GM21526 (cell line): Measurements from ENCODE around the gene ARAP1.

Experiments used
- ATAC-seq: cut with Tn5 transposase; IDR thresholded peaks from one replicate; pipeline ENCODE4 v1.9.1; 2021; ENCODE audit warnings: moderate library complexity; ENCODE audit not compliant: unreplicated experiment, low FRiP score

Gene ARAP1

DNA sequence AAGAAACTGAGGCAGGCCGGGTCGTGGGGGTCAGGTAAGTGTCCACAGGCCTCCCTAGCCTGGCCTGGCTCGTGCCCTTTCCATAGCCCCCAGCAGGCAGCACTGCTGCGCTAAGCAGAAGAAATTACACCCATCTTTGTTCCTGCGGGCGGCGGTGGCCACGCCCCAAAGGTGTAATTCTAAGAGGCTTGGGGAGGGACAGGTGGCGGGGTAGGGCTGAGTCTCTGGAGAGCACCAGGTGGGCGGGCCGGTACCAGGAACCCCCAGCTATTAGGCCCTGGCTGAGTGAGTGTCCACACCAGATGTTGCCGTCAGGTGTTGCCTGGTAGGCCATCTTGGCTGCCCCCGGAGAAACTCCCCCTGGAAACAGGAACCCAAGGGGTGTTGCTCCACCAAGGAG is 12.3 kb upstream of the ARAP1 start:
- ATAC-seq: no peak

DNA sequence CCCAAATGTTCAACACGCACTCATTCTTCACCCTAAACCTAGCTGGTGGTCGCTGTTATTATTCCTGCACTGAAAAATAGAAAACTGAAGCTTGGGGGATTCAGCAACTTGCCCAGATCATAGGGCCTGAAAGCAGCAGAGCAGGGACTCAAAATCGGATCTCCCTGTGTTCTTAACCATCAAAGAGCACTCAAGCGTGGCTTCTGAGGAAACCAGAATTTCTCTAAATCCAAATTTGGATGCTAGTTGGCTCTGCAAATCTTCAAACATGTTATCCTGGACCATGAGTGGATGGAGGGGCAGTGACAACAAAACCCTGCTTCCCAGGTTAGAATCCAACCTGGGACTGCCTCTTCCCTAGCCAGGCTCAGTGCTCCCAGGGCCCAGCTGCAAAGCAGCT is 11.6 kb upstream of the ARAP1 start:
- ATAC-seq: no peak

DNA sequence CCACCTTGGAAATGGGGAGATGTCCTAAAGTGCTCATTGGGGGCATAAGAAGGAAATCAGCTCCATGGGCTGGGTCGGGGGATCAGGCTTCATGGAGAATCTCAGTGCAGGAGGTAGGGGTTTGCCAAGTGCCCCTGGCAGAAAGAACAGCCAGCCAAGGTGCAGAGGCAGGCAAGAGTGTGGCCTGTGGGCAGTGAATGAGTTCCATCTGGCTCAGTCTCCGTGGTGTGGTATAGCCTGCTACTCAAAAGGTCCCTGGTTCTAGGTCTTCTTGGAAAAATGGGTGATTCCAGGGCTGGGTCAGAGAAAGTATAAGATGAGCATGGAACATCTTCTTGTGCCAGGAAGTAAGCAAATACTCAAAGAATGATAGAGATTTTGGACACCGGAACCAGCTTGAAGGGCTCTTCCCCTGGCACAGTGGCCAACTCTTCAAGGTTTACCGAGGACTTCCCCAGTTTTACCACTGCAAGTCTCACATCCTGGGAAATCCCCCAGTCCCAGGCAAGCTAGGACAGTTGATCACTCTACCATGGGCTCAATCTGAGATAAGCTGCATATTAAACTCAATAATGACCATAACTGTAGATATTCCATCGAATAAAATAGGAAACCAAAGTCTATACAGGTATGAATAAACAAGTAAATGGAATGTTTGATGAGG is 10.6 kb upstream of the ARAP1 start:
- ATAC-seq: no peak

DNA sequence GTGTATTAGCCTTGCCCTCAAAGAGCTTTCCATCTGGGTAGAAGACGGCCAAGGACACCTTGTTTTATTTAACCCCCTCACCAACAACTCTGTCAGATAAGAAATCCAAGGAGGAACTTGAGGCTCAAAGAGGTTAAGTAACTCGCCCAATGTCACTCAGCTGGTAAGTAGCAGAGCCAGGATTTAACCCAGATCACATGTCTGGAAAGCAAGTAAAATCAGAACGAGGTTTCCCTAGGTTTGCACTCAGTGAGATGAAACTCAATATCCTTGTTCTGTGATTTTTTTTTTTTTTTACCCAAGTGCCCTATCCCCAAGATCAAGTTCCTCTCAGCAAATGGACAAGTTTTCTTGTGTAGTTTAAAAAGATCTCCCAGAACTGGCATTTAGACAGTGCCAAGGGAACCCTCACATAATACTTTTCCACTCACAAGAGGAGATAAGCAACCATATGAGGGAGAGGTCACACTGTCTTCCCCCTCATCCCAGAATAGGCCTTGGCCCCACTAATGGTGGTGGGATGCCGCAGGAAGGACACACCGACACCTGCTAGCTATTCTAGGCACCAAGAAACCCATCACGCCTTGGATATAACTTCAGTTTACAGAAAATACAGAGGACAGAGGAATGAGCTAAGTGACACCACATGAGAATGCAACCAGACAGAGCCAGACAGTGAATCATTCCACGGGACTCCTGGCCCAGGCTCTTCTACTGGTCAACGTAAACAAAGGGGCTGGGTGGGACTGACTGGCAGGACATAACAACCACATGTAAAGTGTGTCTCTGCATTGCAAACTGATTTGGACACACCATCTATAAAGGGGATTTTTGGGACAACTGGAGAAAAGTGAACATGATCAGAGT is 8.6 kb upstream of the ARAP1 start:
- ATAC-seq: no peak

DNA sequence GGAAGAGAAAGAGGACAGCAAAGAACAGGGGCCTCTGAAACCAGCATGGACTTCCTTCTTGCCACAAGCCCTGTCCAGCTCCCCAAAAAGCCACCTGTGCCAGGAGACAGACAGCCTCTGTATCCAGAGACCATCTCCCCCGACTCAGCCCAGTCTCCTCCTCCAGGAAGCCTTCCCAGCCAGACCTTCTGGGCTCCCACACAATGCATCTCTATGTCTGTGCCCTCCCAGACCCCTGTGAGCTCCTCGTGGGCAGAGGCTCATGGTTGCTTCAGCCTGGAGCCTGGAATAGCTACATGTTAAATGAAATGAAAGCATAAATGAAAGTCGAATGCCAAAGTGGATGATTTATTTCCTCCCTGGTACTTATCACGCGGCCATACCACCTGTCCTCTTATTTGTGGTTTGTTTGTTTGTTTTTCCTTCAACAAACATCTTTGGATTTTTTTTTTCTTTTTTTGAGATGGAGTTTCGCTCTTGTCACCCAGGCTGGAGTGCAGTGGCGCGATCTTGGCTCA is 7.3 kb upstream of the ARAP1 start:
- ATAC-seq: no peak

DNA sequence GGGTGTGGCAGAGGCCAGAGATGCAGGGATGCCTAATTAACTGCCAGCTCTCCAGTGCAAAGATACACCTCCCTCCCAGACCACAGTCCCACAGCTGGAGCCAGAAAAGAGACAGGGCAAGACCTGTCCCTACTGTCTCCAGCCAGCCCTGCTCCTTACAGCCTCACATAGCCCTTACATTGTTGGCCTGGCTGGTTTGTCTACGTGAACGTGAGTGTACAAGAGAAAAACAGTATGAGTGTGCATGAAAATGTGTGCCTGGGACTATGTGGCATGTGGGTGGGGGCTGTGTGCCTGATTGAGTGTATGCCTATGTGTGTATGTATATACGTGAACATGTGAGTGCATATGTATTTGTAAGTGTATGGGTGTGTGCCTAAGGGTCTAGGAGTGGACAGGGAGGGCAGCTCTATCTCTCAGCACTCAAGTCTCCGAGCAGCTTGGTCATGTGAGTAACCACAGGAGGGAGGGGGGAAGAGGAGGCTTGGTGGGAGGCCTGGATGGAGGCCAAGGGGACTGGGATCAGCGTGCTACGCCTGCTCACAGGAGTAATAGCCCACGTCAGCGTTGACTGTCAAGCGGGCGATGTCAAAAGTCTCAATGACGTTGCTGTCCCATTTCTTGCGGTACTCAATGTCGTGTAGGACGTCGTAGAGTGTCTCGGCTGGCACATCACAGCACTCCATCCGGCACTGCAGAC is 6.6 kb upstream of the ARAP1 start:
- no peak for ATAC-seq

DNA sequence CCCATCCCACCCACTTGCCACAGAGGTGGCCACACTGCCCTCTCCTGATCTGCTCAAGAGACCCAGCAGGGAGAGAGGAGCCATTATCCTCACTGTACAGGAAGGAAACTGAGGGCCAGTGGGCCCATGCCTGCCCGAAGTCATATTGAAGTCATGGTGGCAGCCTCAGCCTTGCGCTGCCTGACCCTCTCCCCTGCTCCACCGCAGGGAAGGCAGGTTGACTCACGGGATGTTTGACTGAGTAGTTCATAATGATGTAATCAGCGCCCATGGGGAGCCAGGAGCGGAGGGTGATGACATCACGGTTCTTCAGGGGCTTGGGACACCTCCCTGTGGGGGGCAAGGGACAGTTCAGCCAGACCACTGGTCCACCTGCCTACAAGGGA is 6.1 kb upstream of the ARAP1 start:
- ATAC-seq: no peak

DNA sequence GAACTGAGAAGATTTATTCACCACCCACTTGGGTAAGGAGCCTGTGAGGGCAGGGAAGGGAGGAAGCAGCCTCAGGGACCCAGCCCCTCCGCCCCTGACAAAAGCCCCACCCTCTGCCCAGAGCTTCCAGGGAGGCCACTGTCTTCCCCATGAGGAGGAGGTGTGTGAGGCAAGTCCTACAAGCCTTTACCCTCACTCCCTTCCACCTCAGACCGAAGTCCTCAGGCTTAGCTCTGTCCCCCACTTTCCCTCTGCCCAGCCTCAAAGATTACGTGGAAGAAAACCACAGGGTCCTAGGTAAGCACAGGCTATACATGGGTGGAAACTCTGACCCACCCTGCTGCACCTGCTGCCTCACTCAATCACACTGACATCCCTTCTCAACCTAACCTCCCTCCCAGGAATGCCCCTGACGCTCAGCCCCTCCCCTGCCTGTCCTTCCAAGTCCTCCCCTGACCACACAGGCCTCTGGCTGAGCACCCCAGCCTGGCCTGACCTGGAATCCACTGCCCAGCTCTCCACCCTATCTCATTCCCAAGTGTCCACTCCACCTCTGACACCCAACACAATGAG is 3.6 kb upstream of the ARAP1 start:
- ATAC-seq: no peak

DNA sequence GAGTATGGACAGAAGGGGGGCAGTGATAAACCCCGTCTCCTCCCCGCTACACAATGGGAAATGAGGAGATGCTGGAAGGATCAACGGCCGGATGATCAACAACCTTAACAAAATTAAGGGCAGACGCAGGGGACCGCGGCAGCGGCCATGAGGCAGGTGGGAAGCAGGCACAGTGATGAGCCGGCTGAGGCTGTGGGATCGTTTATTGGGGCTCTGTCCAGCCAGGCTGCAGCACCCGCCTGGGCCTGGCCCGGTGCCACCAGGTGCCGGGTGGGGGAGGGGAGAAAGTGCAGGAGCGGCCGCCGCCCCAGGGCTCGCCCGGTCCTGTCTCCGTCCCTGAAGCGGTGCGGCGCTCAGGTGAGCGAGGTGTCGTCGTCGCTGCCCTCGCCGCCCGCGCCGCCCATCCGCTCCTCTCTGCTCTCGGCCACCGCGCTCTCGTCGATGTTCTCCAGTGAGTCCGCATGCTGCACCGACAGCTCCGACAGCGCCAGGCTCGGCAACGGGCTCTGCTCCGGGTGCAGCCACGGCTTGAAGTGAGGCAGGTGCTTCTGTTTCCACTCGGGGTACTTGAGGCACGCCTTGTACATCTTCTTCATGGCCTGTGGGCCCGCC is 2.4 kb upstream of the ARAP1 start:
- ATAC-seq: no peak

DNA sequence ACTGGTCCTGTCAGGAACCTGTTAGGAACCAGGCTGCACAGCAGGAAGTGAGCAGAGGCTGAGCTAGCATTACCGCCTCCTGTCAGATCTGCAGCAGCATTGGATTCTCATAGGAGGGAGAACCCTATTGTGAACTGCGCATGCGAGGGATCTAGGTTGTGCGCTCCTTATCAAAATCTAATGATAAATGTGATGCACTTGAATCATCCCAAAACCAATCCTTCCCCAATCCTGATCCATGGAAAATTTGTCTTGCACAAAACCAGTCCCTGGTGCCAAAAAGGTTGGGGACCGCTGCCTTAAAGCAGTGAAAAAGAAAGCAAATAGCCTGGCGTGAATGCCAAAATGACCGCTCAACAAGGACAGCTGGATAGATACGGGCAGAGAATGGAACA is 1.9 kb upstream of the ARAP1 start:
- ATAC-seq: no peak

DNA sequence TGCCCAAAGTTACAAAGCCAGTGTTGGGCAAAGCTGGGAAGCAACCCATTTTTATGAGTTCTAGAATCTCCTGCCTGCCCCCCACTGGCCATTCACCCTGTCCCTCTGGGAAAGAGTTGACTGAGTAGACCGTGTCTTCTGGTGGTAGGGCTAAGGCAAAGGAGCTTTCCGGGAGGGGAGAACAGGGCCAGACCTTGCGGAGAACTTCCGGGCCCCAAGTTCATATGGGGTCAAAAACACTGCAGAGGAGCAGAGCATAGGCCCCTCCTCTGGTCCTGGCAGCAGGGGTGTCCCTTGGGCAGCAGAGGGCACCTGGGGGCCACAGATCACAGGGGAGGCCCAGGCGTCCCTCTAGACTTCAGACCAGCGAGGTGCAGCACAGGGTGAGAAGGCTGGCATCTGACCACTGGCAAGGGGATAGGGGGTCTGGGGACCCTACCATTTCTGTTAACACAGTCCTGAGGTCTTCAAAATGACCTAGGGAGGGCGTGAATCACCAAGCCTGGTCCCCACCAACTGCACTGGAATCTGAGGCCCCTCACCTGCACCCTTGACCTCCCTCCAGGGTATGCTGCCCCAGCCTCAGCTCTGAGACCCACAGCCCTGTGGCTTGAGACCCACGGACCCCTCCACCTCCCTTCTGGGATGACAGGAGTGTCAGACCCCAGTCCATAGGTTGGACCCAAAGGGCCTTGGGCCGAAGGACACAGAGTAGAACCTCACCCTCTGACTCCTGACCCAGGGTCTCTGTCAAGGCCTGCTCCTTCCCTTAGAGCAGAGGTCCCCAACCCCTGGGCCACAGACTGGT is 1.3 kb upstream of the ARAP1 start:
- no peak for ATAC-seq

DNA sequence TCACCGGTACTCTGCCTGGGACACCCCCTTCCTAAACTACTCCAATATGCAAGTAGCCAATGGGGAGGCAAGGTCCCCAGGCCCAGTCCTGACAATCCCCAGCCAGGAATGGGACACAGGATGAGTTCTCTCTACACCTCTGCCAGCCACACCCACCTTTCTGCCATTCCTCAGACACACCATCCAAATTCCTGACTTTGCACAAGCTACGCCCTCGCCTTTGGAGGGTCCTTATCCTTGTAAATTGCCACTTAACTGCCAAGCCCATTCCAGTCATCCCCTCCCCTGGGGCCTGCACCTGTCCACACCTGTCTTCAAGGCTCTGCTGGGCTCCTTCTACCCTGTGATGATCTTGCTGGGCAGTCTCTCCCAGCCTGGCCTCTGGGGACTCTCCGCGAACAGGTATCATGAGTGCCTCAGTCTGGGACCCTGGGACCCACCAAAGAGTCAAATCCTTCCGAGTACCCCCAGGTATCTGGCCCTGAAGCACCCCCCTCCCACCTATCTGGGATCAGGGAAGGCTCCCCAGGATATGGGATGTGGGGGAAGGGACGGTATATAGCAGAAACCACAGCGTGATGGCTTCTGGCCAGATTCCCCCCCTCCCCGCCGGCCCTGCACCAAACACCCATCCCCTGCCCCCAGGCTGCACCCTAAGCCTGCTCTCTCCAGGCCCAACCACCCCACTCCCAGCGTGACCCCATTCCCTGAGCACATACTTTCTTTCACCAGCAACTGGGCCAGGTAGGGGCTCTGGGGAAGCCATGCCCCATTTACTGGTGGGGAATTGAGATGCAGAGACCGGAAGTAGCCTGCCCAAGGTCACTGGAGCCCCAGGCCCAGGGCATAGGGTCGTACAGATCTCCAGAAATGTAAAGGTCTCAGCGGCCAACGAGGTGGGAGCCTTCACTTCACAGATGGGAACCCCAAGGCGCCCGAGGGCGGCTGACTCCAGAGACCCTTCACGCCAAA is 806 bp downstream of the ARAP1 start:
- ATAC-seq: no peak

DNA sequence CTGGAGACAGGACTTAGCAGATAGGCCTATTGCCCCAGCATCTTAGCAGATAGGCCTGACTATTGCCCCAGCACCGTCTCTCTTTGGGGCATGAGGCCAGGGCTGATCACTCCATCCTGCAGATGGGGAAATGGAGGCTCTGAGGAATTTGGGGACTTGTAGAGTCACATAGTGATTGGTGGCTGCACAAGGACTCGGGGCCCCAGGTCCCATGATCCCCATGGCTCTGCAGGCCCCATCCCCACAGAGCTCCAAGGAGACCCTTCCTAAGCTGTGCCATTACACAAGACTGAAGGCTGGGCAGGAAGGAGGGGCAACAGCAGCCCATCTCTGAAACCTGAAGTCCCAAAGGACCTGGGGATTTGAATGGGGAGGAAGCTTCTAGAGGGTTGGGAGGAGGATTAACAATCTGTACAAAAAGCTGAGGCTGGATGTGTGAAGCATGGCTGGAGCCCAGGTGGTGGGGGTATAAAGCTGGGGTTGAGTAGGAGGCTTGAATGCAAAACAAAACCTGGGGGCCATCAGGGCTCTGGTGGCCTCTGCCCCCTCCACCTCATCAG is 1.6 kb downstream of the ARAP1 start:
- ATAC-seq: no peak

DNA sequence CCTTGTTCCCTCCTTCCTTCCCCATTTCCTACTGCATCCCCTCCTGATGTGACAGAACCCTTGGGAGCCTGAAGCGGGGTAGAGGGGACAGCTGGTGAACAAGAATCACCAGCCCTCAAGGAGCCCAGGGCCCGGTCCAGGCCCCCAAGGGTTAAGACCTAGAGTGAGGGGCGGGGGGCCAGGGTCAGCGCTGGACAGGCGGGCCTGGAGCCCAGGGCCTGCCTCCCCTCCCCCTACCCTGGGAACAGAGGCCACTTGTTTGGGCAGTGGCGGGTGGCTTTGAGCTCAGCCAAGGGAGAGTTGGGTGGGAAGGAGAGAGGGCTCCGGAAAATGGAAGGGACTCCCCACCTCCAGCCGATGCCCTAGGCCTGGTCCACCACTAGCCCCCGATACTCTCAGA is 2.1 kb downstream of the ARAP1 start:
- ATAC-seq: no peak

DNA sequence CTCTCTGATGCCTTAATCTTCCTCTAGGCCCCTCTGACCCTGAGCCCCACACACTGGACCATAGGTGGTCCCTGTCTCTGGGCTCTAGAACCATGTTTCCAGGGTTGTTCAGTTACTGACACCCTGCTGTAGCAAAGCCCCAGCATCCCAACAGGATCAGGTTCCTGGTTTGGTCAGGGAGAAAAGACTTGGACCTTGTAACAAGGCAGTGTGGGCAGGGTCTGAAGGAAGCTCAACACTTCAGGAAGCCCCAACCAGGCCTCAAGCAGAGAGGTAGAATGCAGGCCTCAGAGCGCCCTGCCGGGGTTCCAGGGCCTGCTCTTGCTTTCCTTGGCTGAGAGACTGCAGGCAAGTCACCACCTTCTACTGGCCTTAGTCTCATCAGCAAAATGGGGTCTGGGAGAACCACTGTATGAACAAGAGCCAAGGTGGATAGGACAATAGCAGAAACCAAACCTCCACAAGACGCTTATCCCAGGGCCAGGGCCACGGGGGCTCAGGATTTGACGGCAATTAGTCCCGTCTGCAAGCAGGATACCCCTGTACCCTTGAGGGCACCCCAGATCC is 4.8 kb downstream of the ARAP1 start:
- no peak for ATAC-seq

DNA sequence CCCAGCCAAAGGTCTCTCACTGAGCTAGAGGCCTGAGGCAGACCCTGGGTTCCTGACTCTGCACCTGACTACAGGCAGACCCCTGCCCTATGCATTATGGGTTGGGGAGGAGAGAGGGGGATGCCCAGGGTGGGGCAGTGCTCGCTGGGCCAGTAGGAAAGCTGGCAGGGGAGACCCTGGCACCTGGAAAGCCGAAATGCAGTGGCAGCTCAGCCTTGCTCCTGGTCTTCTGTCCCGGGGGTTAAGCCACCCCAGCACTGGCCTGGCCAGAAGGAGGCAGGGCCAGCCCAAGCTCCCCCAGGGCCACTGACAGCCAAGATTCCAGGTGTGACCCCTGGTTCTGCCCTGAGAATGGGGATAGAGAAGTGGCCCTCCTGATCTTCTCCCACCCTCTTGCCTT is 5.4 kb downstream of the ARAP1 start:
- no peak for ATAC-seq

DNA sequence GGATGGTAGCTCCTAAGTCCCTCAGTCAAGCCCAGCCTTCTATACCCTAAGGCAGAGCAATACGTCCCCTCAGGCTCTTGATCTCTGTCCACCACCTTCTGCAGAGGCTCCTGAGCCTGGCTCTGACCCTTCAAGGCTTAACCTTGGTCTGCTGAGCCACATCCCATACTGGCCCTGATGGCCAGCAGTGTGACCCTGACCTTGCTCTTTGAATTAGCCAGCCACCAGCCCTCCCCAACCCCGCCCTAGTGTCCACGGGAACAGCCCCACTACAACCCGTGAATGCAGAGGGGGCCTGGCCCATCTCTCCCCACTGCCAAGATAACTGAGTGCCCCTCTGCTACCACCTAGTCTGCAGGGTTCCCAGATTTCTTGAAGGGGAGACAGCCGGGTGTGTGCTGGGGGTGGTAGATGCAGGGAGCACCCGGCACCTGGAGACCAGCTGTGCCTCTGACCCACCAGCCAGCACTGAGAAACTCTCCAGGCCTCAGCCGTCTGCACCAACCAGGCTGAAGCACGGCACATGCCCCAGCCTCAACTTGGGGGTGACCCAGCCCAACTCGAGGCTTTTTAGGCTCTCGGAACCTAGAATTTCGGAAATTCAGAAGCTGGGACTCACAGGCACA is 6.2 kb downstream of the ARAP1 start:
- ATAC-seq: no peak

DNA sequence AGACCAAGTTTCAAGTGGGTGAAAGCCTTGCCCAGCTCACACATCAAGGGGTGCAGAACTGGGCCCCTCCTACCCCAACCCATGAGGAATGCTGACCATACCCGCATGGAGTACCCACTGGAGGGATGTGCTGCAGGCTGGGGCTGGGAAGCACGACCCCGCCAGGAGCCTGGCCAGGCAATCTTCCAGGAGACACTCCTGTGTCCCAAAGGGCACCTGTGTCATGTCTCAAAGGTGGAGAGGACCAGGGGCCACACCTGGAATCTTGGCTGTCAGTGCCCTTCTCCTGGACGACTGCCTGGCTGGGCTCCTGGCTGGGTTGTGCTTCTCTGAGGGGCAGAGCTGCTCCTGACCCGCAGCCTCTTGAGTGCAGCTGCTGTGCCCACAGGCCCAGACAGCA is 6.7 kb downstream of the ARAP1 start:
- ATAC-seq: no peak
